Pancreas (tissue), 10 donors: ENCODE measurements around the gene DOCK11. TPM values are rescaled to one million over a fixed set of nuclear protein-coding genes. Genes with fewer than 3 reads are reported as not detected.
"Not testable (repeated sequence)": the region's sequence is repeated elsewhere in the genome, so short reads cannot be mapped to it uniquely, and the experiment has no call there.

Experiments
- ATAC-seq, 4 donors: fragments of 200-7000 bp; cut with Tn5 transposase; one replicate each; pipeline versions ENCODE4 v1.8.0 to v1.9.1; 2020; ENCODE audit warnings: mild to moderate bottlenecking in 4 of 4, moderate library complexity in 4 of 4
- DNase-seq, 6 donors: peaks; one replicate each; pipeline ENCODE4 v3.0.0-alpha.2; 2020
- FAIRE-seq: peaks from 2 replicates; lab custom pipeline; 2012; peaks lifted over from hg19 to GRCh38; lab: Jason Lieb, UNC
- H3K27ac ChIP-seq, 4 donors: fragments of 200-600 bp; sonication (generic); 1 replicate in 3 of 4; 2 replicates in 1 of 4; pipeline versions ENCODE4 v1.5.0 to v1.8.0; 2020
- H3K27me3 ChIP-seq, 4 donors: fragments of 200-600 bp; one replicate each; pipeline ENCODE4 v1.8.0; 2021
- H3K36me3 ChIP-seq, 3 donors: fragments of 200-600 bp; sonication (generic) in 1 of 3; one replicate each; pipeline versions ENCODE4 v1.5.0 to v1.8.0; 2020 to 2021
- H3K4me1 ChIP-seq, 3 donors: fragments of 200-600 bp; one replicate each; pipeline ENCODE4 v1.8.0; 2021
- H3K4me3 ChIP-seq, 4 donors: fragments of 200-600 bp; sonication (generic) in 2 of 4; one replicate each; pipeline versions ENCODE4 v1.5.0 to v1.8.0; 2020 to 2021
- H3K9me3 ChIP-seq, 4 donors: fragments of 200-600 bp; one replicate each; pipeline ENCODE4 v1.8.0; 2021
- CTCF ChIP-seq, 4 donors: fragments of 200-600 bp; sonication (generic) in 3 of 4; IDR thresholded peaks; one replicate each; pipeline versions ENCODE4 v1.5.0 to v1.8.0; 2021; ENCODE audit warnings: antibody characterized with exemption in 4 of 4
- WGBS, 2 donors: extraction: QIAGEN DNeasy Blood & Tissue Kit; methylation state at CpG; one replicate each; pipeline ENCODE4 v1.1.7; 2013; 5-methylcytosine and 5-hydroxymethylcytosine counted together
- intact Hi-C, 3 donors: fragments of 100-400 bp; cut with DNase I; formaldehyde crosslinking; loops; one replicate each; pipeline versions ENCODE4 v1.11.1 to v1.14.2; 2022
- polyA plus RNA-seq, 2 donors: library from polyadenylated mRNA; stranded (reverse); fragments of 200-250 nt; gene quantifications; one replicate each; pipeline ENCODE4 v1.2.3, GENCODE V29; 2013
- total RNA-seq, 6 donors: library from RNA; stranded (reverse); fragmentation: NEBNext Ultra II Directional in 4 of 6; extraction: Animal tissue kit (Norgen Biotek cat#: 25700) in 4 of 6; gene quantifications; one replicate each; pipeline versions ENCODE4 v1.2.1 to v1.2.4, GENCODE V29; 2021 to 2023
- donor health status: healthy with polysubstance abuse.
- donor health status: DM: no; HTN: no; CAD: no; lungs with moderate emphysema.
- donor health status: DM: no; HTN: no; CAD: no.
- donor health status: control.
- donor health status: control.
- donor health status: Bipolar disorder and iron deficiency.
- donor health status: DM: yes; HTN: yes; CAD: no.
- donor health status: DM: no; HTN: no; CAD: no.
- donor health status: DM: no; HTN: no; CAD: no.
- donor health status: DM: yes; HTN: yes; CAD: no.

DOCK11 gene
- total and polyA plus RNA-seq, 8 donors: 0.65 to 8.1 (median 2.4) TPM

- DNase-seq (no peak), ATAC-seq (peak in 1 of 4 donors; percentile 27), FAIRE-seq (no peak)
- Histone ChIP-seq H3K4me1 (no peaks in the 10 kb centered on the region), H3K4me3 (no peak overlapping the region), H3K9me3 (no peaks in the 10 kb centered on the region), H3K27ac (no peak overlapping the region), H3K27me3 (peaks cover 0 to 9% (median 5%) of the 10 kb centered on the region in 4 donors), H3K36me3 (no peaks in the 10 kb centered on the region)
- TF ChIP-seq CTCF (IDR thresholded peaks at IDR 0.05): no peak
- intact Hi-C loops: no loop called here
- WGBS, 2 donors: 68 to 78% methylated on average over 3 of the region's 3 CpGs
Observed at GRCh38 chrX:118571836-118572235, 76.2 kb downstream of the DOCK11 start.

- ATAC-seq: no peak
- TF ChIP-seq CTCF (IDR thresholded peaks at IDR 0.05): no peak
Observed at GRCh38 chrX:118574666-118575065, 79.1 kb downstream of the DOCK11 start.

GRCh38 chrX:118577041-118577440 lies 81.4 kb downstream of the DOCK11 start:
- no peak overlapping the region for H3K4me3 ChIP-seq
- ATAC-seq (peak in 3 of 4 donors; percentile 44 to 80 (median 61)), FAIRE-seq (no peak), DNase-seq (peak; percentile 25 to 82 (median 55))
- no peaks in the 10 kb centered on the region for H3K4me1 ChIP-seq
- H3K27ac ChIP-seq: no peak overlapping the region
- intact Hi-C loops: no loop called here
- peaks cover 0 to 10% (median 6%) of the 10 kb centered on the region in 4 donors for H3K27me3 ChIP-seq
- no peaks in the 10 kb centered on the region for H3K9me3 ChIP-seq
- no peaks in the 10 kb centered on the region for H3K36me3 ChIP-seq
- no peak for TF ChIP-seq CTCF (IDR thresholded peaks at IDR 0.05)
- 13 to 48% methylated on average over 5 of the region's 5 CpGs for WGBS, 2 donors

More at GRCh38 chrX:118574666-118575065, 79.1 kb downstream of the DOCK11 start:
- FAIRE-seq: no peak
- no peak for DNase-seq
- Histone ChIP-seq H3K9me3 (no peaks in the 10 kb centered on the region), H3K27me3 (peaks cover 0 to 10% (median 6%) of the 10 kb centered on the region in 4 donors), H3K36me3 (no peaks in the 10 kb centered on the region), H3K4me3 (no peak overlapping the region), H3K4me1 (no peaks in the 10 kb centered on the region), H3K27ac (no peak overlapping the region)
- intact Hi-C loops: no loop called here
- WGBS, 2 donors: 79 to 89% methylated on average over 4 of the region's 4 CpGs

- no peaks in the 10 kb centered on the region for H3K4me1 ChIP-seq
- peaks cover 0 to 10% (median 4%) of the 10 kb centered on the region in 4 donors for H3K27me3 ChIP-seq
- FAIRE-seq (no peak), ATAC-seq (no peak), DNase-seq (no peak)
- WGBS, 2 donors: 18 to 19% methylated on average over 1 of the region's 1 CpG
- no peak for TF ChIP-seq CTCF (IDR thresholded peaks at IDR 0.05)
- no peaks in the 10 kb centered on the region for H3K9me3 ChIP-seq
- H3K36me3 ChIP-seq: no peaks in the 10 kb centered on the region
- H3K4me3 ChIP-seq: no peak overlapping the region
- no peak overlapping the region for H3K27ac ChIP-seq
- intact Hi-C loops: no loop called here
Observed at GRCh38 chrX:118579417-118579816, 83.8 kb downstream of the DOCK11 start.

- intact Hi-C loops: not testable (repeated sequence)
Observed at GRCh38 chrX:118582926-118583325, 87.3 kb downstream of the DOCK11 start.

More at GRCh38 chrX:118582926-118583325, 87.3 kb downstream of the DOCK11 start:
- H3K27ac ChIP-seq, ATAC-seq, H3K4me1 ChIP-seq, H3K9me3 ChIP-seq, DNase-seq, H3K36me3 ChIP-seq, H3K27me3 ChIP-seq, H3K4me3 ChIP-seq, FAIRE-seq: not testable (repeated sequence)
- 96 to 98% methylated on average over 3 of the region's 3 CpGs for WGBS, 2 donors
